Inflammatory macrophage treated with lipopolysaccharide for 1 hour (primary cell): ENCODE data around the gene CENATAC.
A peak's percentile ranks its signal among the peaks of the same experiment; 100 is the strongest.
"Not testable (repeated sequence)": the region's sequence is repeated elsewhere in the genome, so short reads cannot be mapped to it uniquely, and the experiment has no call there.

ENCODE experiments used
- DNase-seq, 2 donors: peaks; one replicate each; pipeline ENCODE4 v3.0.0-alpha.2; 2020 to 2022

The CENATAC gene

GRCh38 chr11:118997627-118998387 is at the start of gene CENATAC:
CENATAC (plus strand) TSS chr11:118998138; CDS start chr11:118998198, 60 bp downstream.
- peak; percentile 94 to 98 for DNase-seq

- no peak for DNase-seq
Observed at GRCh38 chr11:118953265-118953664, 44.7 kb upstream of the CENATAC start.

GRCh38 chr11:118953976-118954375 is 44.0 kb upstream of the CENATAC start:
- DNase-seq: not testable (repeated sequence)

- DNase-seq: peak; percentile 63 to 92
Observed at GRCh38 chr11:118956094-118956846, 41.7 kb upstream of the CENATAC start, which contains the start of gene UPK2. UPK2 (plus strand) TSS chr11:118956298; CDS start chr11:118956351, 53 bp downstream.

GRCh38 chr11:118956847-118957469 is 41.0 kb upstream of the CENATAC start:
- DNase-seq: no peak

GRCh38 chr11:118957549-118957948 is 40.4 kb upstream of the CENATAC start:
- DNase-seq: no peak

- DNase-seq: no peak
Observed at GRCh38 chr11:118957968-118958367, 40.0 kb upstream of the CENATAC start.

GRCh38 chr11:118958577-118958976 is 39.4 kb upstream of the CENATAC start:
- no peak for DNase-seq

GRCh38 chr11:118961189-118961588 is 36.7 kb upstream of the CENATAC start:
- no peak for DNase-seq

- DNase-seq: no peak
Observed at GRCh38 chr11:118961591-118961990, 36.3 kb upstream of the CENATAC start.

GRCh38 chr11:118969508-118969907 is 28.4 kb upstream of the CENATAC start:
- not testable (repeated sequence) for DNase-seq

- no peak for DNase-seq
Observed at GRCh38 chr11:118971646-118972045, 26.3 kb upstream of the CENATAC start, which contains the start of gene FOXR1. FOXR1 (plus strand) TSS chr11:118971761; CDS start chr11:118971932, 171 bp downstream.

- DNase-seq: no peak
Observed at GRCh38 chr11:118973985-118974384, 24.0 kb upstream of the CENATAC start.

- DNase-seq: no peak
Observed at GRCh38 chr11:118975771-118976709, 21.9 kb upstream of the CENATAC start.

GRCh38 chr11:118979434-118979833 is 18.5 kb upstream of the CENATAC start:
- DNase-seq: no peak

- peak; percentile 35 to 47 for DNase-seq
Observed at GRCh38 chr11:118980191-118980881, 17.6 kb upstream of the CENATAC start.

GRCh38 chr11:118984337-118984736 is 13.6 kb upstream of the CENATAC start:
- not testable (repeated sequence) for DNase-seq

GRCh38 chr11:118984825-118985224 is 13.1 kb upstream of the CENATAC start:
- no peak for DNase-seq

GRCh38 chr11:118988280-118988679 is 9.7 kb upstream of the CENATAC start:
- no peak for DNase-seq

- DNase-seq: not testable (repeated sequence)
Observed at GRCh38 chr11:118991486-118992038, 6.4 kb upstream of the CENATAC start.
